K562 (cell line): ENCODE data around the gene CD68. TPM values are rescaled to one million over a fixed set of nuclear protein-coding genes. Genes with fewer than 3 reads are reported as not detected.
A peak's percentile ranks its signal among the peaks of the same experiment; 100 is the strongest.

Experiments
- ARID4B ChIP-seq: sonication (generic); formaldehyde crosslinking; IDR thresholded peaks from 2 replicates; pipeline ENCODE4 v1.8.0; 2022; ENCODE audit warnings: mild to moderate bottlenecking, missing genetic modification reagents
- CHD2 ChIP-seq: IDR thresholded peaks from 2 replicates; pipeline ENCODE4 v1.6.1; 2011; ENCODE audit warnings: low read depth, low read length
- EP400 ChIP-seq: fragments of 450-650 bp; IDR thresholded peaks from 2 replicates; pipeline ENCODE4 v1.6.1; 2017; ENCODE audit warnings: antibody characterized with exemption, mild to moderate bottlenecking, moderate library complexity
- FOSL1 ChIP-seq: fragments of 200-800 bp; sonication (Bioruptor generic); conservative IDR thresholded peaks from 2 replicates; pipeline ENCODE4 v1.6.1; 2016; ENCODE audit warnings: missing genetic modification characterization, missing compliant biosample characterization
- HNRNPL ChIP-seq: fragments of 200-400 bp; formaldehyde crosslinking; IDR thresholded peaks from 2 replicates; pipeline ENCODE4 v1.6.1; 2017; ENCODE audit warnings: low read depth, mild to moderate bottlenecking, low read length
- MLLT1 ChIP-seq, 2 experiments: fragments of 450-650 bp; IDR thresholded peaks; 2 replicates each; pipeline ENCODE4 v1.6.1; 2016
- NR2C2 ChIP-seq, 2 experiments: fragments of 200-800 bp in 1 of 2; sonication (Bioruptor generic) in 1 of 2; sonication (generic) in 1 of 2; formaldehyde crosslinking in 1 of 2; IDR thresholded peaks; 2 replicates each; pipeline versions ENCODE4 v1.6.1 to v1.8.0; 2016 to 2022; ENCODE audit warnings: mild to moderate bottlenecking in 1 of 2, missing compliant biosample characterization in 1 of 2, missing genetic modification characterization in 1 of 2, missing genetic modification reagents in 1 of 2
- SMAD1 ChIP-seq: fragments of 150-350 bp; IDR thresholded peaks from 2 replicates; pipeline ENCODE4 v1.6.1; 2014; ENCODE audit warnings: low read length, low read depth; ENCODE audit not compliant: partially characterized antibody
- ZBTB2 ChIP-seq: fragments of 450-650 bp; IDR thresholded peaks from 2 replicates; pipeline ENCODE4 v1.6.1; 2016; ENCODE audit warnings: antibody characterized with exemption
- ZFX ChIP-seq: sonication (generic); formaldehyde crosslinking; IDR thresholded peaks from 2 replicates; pipeline ENCODE4 v1.8.0; 2022; ENCODE audit warnings: mild to moderate bottlenecking, missing genetic modification reagents, moderate library complexity
- ZNF398 ChIP-seq: fragments of 250-450 bp; sonication (Bioruptor Pico); IDR thresholded peaks from 2 replicates; pipeline ENCODE4 v1.8.0; 2021; ENCODE audit warnings: moderate library complexity, mild to moderate bottlenecking, inconsistent platforms
- polyA plus RNA-seq, 8 experiments: library from polyadenylated mRNA; depleted of rRNA in 4 of 8; stranded (reverse) in 5 of 8; unstranded in 3 of 8; fragments of >200 nt; fragmentation: Nextera tagmentation in 2 of 8; fragmentation: Illumina TruSeq in 1 of 8; extraction: Ambion mirVana in 2 of 8; extraction: Trizol in 1 of 8; gene quantifications; 2 replicates each; pipeline versions ENCODE4 v1.2.1 to v1.2.3, GENCODE V29; 2011 to 2014; ENCODE audit warnings: inconsistent platforms in 1 of 8, missing spikeins in 1 of 8
- total RNA-seq, 7 experiments: library from RNA; depleted of rRNA in 6 of 7; stranded (reverse); fragments of >200 nt in 6 of 7; fragmentation: Illumina TruSeq in 2 of 7; extraction: Trizol in 2 of 7; gene quantifications; 2 replicates each; pipeline versions ENCODE4 v1.2.1 to v1.2.3, GENCODE V29; 2011 to 2021; ENCODE audit warnings: low replicate concordance in 1 of 7
- TF ChIP-seq, protein P1 (sequence below), 2 experiments: fragments of 450-650 bp; conservative IDR thresholded peaks; 2 replicates each; pipeline ENCODE4 v1.6.1; 2017; ENCODE audit warnings: mild to moderate bottlenecking in 2 of 2, moderate library complexity in 2 of 2
- TF ChIP-seq, protein P2 (sequence below), 2 experiments: fragments of 250-450 bp in 1 of 2; fragments of 450-650 bp in 1 of 2; sonication (Bioruptor Pico) in 1 of 2; IDR thresholded peaks; 2 replicates each; pipeline versions ENCODE4 v1.6.1 to v1.8.0; 2016 to 2021; ENCODE audit warnings: mild to moderate bottlenecking in 2 of 2, moderate library complexity in 2 of 2, missing compliant biosample characterization in 1 of 2, missing genetic modification characterization in 1 of 2

Gene CD68
- total and polyA plus RNA-seq, 9 of the 15 experiments (the other 6 are each of a cell fraction or from before 2014, with no cell fraction given), result 28.2 to 89.8 (median 37.7) TPM

- TF ChIP-seq, protein P1, sequence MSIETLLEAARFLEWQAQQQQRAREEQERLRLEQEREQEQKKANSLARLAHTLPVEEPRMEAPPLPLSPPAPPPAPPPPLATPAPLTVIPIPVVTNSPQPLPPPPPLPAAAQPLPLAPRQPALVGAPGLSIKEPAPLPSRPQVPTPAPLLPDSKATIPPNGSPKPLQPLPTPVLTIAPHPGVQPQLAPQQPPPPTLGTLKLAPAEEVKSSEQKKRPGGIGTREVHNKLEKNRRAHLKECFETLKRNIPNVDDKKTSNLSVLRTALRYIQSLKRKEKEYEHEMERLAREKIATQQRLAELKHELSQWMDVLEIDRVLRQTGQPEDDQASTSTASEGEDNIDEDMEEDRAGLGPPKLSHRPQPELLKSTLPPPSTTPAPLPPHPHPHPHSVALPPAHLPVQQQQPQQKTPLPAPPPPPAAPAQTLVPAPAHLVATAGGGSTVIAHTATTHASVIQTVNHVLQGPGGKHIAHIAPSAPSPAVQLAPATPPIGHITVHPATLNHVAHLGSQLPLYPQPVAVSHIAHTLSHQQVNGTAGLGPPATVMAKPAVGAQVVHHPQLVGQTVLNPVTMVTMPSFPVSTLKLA (conservative IDR thresholded peaks at IDR 0.05), result peak; percentile 61 to 80; a peak in 3 of 4 replicates
- TF ChIP-seq, protein P2, sequence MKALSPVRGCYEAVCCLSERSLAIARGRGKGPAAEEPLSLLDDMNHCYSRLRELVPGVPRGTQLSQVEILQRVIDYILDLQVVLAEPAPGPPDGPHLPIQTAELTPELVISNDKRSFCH (CRISPR knock-in tag; IDR thresholded peaks at IDR 0.05), result no peak
- TF ChIP-seq, protein P2 (tag; IDR thresholded peaks at IDR 0.05), result no peak
- TF ChIP-seq ZBTB2 (no peak), ARID4B (peak; percentile 22; the same call in 1 of the 2 replicates), MLLT1 (IDR thresholded peaks at IDR 0.05) (peak in 1 of 2 experiments; percentile 64; a peak in 1 of 4 replicates), HNRNPL (peak; percentile 81; the same call in 1 of the 2 replicates), EP400 (peak; percentile 100), ZNF398 (no peak), SMAD1 (peak; percentile 95), CHD2 (peak; percentile 88), NR2C2 (CRISPR knock-in tag; IDR thresholded peaks at IDR 0.05) (0 out of 2 replicates have a peak, but pooled peaks have one; percentile 12), NR2C2 (tag; IDR thresholded peaks at IDR 0.05) (peak; percentile 29), ZFX (CRISPR knock-in tag) (peak; percentile 60), FOSL1 (tag) (0 out of 2 replicates have a peak, but pooled peaks have one; percentile 22)
Measured at GRCh38 chr17:7572588-7573323, 6.7 kb upstream of the CD68 start (continued).
